ENCODE measurements around the gene P2RY13.

P2RY13 gene

DNA sequence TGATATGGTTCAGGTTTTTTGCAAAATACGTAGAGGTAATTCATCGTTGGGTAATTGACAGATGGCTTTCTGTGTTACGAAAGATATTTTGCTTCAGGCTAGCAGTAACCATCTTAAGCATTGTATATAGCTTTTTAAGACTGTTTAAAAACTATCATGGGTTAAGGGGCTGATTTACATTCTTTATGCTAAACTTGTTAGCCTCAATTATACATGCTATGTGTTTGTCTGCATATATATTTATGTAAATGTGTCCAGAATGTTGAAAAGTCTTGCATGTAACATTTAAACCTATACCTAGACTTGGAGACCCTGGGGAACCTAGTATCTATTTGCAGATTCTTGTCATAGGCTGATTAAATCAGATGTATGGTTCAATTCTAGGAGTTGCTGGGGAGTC, 39.9 kb downstream of the P2RY13 start:
- no peak for DNase-seq

- DNase-seq, result no peak
These were observed 43.4 kb downstream of the P2RY13 start for GRCh38 chr3:151285940-151286339.

DNA sequence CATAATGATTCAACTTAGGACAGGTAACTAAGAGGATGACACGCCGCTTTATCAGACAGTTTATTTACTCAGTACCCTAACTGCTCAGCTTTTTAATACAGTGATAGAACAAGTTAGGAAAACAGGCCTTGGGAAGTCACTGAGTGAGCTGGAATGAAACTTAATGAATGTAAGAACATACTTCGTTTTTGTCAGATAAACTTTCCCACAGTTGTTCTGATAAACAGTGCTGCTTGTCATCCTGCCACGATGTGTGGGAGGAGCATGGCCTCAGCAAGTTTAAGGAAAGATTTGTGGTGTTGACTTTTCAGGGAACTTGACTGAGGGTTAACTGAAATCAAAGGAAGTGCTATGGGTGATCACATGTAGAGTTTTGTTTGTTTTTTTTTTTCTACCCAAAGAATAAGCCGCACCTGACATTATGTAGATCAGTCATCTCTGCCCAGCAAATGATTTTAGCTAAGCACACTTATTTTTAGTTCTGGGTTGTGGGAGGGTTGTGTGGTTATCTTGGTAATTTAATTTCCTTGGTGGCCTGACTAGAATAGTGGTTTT, 45.4 kb downstream of the P2RY13 start:
- DNase-seq, result no peak

DNA sequence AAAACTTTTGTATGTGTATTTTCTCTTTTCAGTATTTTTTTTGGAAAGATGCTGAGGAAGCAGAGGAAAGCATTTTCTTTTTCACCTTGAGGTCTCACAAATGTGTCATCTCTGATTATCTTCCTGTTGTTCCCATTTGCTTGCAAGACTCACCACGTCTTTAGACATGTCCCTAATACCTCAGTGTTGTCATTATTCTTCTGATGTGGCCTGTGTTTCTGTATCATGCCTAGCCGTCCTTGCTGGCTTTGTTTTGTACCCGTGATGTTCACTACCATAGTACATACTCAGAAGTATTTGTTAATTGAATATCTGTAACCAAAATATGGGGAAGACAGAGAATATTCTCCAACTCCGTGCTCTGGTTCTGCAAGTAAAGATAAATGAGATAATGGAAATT, 46.0 kb downstream of the P2RY13 start:
- no peak for DNase-seq

DNA sequence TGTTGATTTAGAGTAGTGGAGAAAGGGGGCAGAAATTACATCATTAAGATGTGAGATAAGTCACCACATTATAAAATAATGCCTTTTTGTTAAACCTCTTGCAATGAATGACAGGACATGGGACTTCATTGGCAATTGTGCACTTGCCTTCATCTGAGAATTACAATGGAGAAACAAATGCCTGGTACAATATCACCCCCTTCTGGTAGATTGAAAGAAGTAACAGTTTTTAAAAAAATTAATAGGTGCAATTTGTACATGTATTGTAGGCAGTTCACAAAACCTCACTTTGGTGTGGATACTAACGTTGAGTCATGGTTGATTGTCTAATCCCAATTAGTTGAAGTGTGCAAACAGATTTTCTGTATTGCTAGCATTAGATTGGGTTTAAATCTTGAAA, 46.4 kb downstream of the P2RY13 start:
- no peak for DNase-seq

GRCh38 chr3:151281671-151282324, 47.6 kb downstream of the P2RY13 start:
- no peak for DNase-seq

- no peak for DNase-seq
These were observed 51.1 kb downstream of the P2RY13 start, which contains the start of gene P2RY14 for GRCh38 chr3:151278230-151278629. TSS of gene P2RY14 (minus strand) at chr3:151278542. CDS start at chr3:151214316, 64,226 bp downstream.

DNA sequence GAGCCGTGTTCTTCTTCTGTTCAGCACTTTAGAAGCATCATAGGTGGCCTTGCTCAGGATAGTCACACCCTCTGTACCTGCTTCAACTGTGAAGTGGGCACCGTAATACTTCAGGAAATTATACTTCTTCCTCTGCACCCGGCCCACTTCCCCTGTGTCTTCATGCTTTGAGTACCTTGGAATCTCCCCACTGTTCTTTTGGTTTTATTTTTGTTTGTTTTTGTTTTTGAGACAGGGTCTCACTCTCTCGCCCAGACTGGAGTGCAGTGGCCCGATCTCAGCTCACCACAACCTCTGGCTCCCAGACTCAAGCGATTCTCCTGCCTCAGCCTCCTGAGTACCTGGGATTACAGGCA, 52.7 kb downstream of the P2RY13 start:
- DNase-seq, result no peak

Data from 8988T (cell line).